ENCODE measurements around the gene PCSK6. TPM values are rescaled to one million over a fixed set of nuclear protein-coding genes. Genes with fewer than 3 reads are reported as not detected.

Gene PCSK6
- polyA plus RNA-seq, 3 donors: 0.05 to 0.10 TPM; not detected in 1

- no peak for TF ChIP-seq CTCF (IDR thresholded peaks at IDR 0.05)
- Histone ChIP-seq H3K4me3 (replicated peaks in 1 of 3; ENCODE audit: low read depth in 2 of 3, low read length in 3 of 3) (no peak overlapping the region), H3K27ac (ENCODE audit: low read depth in 1 of 2, low read length in 2 of 2) (no peak overlapping the region), H3K4me2 (replicated peaks; ENCODE audit: extremely low read depth, low read length, poor library complexity, severe bottlenecking) (no peak overlapping the region), H3K4me1 (ENCODE audit: control insufficient read depth in 1 of 2, insufficient read depth in 2 of 2, low read length in 2 of 2) (peaks cover 46 to 49% of the 10 kb centered on the region in 2 donors), H3K9me3 (replicated peaks in 1 of 2; ENCODE audit: control insufficient read depth in 1 of 2, insufficient read depth in 1 of 2, low read length in 2 of 2) (no peaks in the 10 kb centered on the region), H3K79me2 (ENCODE audit: insufficient read depth, low read length) (no peaks in the 10 kb centered on the region), H2AFZ (ENCODE audit: insufficient read depth, low read depth, low read length, poor library complexity, severe bottlenecking) (no peak overlapping the region), H3K9ac (ENCODE audit: insufficient read depth, low read length, poor library complexity, severe bottlenecking) (no peak overlapping the region), H3K36me3 (replicated peaks in 1 of 2; ENCODE audit: control insufficient read depth in 1 of 2, insufficient read depth in 2 of 2, low read length in 2 of 2) (no peaks in the 10 kb centered on the region), H3K27me3 (ENCODE audit: control insufficient read depth in 2 of 2, insufficient read depth in 2 of 2, low read length in 2 of 2) (no peaks in the 10 kb centered on the region), H4K20me1 (ENCODE audit: insufficient read depth, low read length) (no peaks in the 10 kb centered on the region)
- no peak for DNase-seq
- no peak overlapping the region for H3K4me3 Mint-ChIP-seq
- WGBS (ENCODE audit: insufficient coverage): 96% methylated on average over 7 of the region's 8 CpGs
- no peaks in the 10 kb centered on the region for H3K36me3 Mint-ChIP-seq
- H3K9me3 Mint-ChIP-seq: peaks cover 0 to 2% (median 0%) of the 10 kb centered on the region in 7 donors
- peaks cover 2 to 3% (median 3%) of the 10 kb centered on the region in 3 donors for H3K27me3 Mint-ChIP-seq (ENCODE audit: low read depth in 3 of 3)
- intact Hi-C loops (cut with micrococcal nuclease): loop anchor here in 1 of 2 donors (10.0 kb wide), 1 partner anchor 200 kb away; the partner anchor contains the start of gene TM2D3
- peaks cover 56% of the 10 kb centered on the region for H3K4me1 Mint-ChIP-seq
- H3K27ac Mint-ChIP-seq: peak overlapping the region in 5 of 7 donors; percentile 25 to 98 (median 97)
Measured at GRCh38 chr15:101454365-101454764, 35.1 kb downstream of the PCSK6 start.

GRCh38 chr15:101453123-101454120 lies 36.1 kb downstream of the PCSK6 start:
- peaks cover 2 to 3% (median 2%) of the 10 kb centered on the region in 3 donors for H3K27me3 Mint-ChIP-seq (ENCODE audit: low read depth in 3 of 3)
- Histone ChIP-seq H4K20me1 (ENCODE audit: insufficient read depth, low read length) (no peaks in the 10 kb centered on the region), H3K36me3 (replicated peaks in 1 of 2; ENCODE audit: control insufficient read depth in 1 of 2, insufficient read depth in 2 of 2, low read length in 2 of 2) (no peaks in the 10 kb centered on the region), H2AFZ (ENCODE audit: insufficient read depth, low read depth, low read length, poor library complexity, severe bottlenecking) (no peak overlapping the region), H3K79me2 (ENCODE audit: insufficient read depth, low read length) (no peaks in the 10 kb centered on the region), H3K9ac (ENCODE audit: insufficient read depth, low read length, poor library complexity, severe bottlenecking) (no peak overlapping the region), H3K27me3 (ENCODE audit: control insufficient read depth in 2 of 2, insufficient read depth in 2 of 2, low read length in 2 of 2) (no peaks in the 10 kb centered on the region), H3K4me3 (replicated peaks in 1 of 3; ENCODE audit: low read depth in 2 of 3, low read length in 3 of 3) (no peak overlapping the region), H3K27ac (ENCODE audit: low read depth in 1 of 2, low read length in 2 of 2) (no peak overlapping the region), H3K9me3 (replicated peaks in 1 of 2; ENCODE audit: control insufficient read depth in 1 of 2, insufficient read depth in 1 of 2, low read length in 2 of 2) (no peaks in the 10 kb centered on the region), H3K4me2 (replicated peaks; ENCODE audit: extremely low read depth, low read length, poor library complexity, severe bottlenecking) (no peak overlapping the region), H3K4me1 (ENCODE audit: control insufficient read depth in 1 of 2, insufficient read depth in 2 of 2, low read length in 2 of 2) (peaks cover 46 to 49% of the 10 kb centered on the region in 2 donors)
- no peak for TF ChIP-seq CTCF (IDR thresholded peaks at IDR 0.05)
- 96% methylated on average over 11 of the region's 20 CpGs for WGBS (ENCODE audit: insufficient coverage)
- peaks cover 56% of the 10 kb centered on the region for H3K4me1 Mint-ChIP-seq
- no peaks in the 10 kb centered on the region for H3K36me3 Mint-ChIP-seq
- no peak for DNase-seq
- H3K9me3 Mint-ChIP-seq: peaks cover 0 to 2% (median 0%) of the 10 kb centered on the region in 7 donors
- peak overlapping the region in 4 of 7 donors; percentile 41 to 82 (median 58) for H3K27ac Mint-ChIP-seq
- H3K4me3 Mint-ChIP-seq: no peak overlapping the region
- intact Hi-C loops (cut with micrococcal nuclease): loop anchor here in 1 of 2 donors (10.0 kb wide), 1 partner anchor 201 kb away; the partner anchor contains the start of gene TM2D3

All from CD14-positive monocyte (primary cell).